ENCODE measurements around the gene ERN2.

DNA sequence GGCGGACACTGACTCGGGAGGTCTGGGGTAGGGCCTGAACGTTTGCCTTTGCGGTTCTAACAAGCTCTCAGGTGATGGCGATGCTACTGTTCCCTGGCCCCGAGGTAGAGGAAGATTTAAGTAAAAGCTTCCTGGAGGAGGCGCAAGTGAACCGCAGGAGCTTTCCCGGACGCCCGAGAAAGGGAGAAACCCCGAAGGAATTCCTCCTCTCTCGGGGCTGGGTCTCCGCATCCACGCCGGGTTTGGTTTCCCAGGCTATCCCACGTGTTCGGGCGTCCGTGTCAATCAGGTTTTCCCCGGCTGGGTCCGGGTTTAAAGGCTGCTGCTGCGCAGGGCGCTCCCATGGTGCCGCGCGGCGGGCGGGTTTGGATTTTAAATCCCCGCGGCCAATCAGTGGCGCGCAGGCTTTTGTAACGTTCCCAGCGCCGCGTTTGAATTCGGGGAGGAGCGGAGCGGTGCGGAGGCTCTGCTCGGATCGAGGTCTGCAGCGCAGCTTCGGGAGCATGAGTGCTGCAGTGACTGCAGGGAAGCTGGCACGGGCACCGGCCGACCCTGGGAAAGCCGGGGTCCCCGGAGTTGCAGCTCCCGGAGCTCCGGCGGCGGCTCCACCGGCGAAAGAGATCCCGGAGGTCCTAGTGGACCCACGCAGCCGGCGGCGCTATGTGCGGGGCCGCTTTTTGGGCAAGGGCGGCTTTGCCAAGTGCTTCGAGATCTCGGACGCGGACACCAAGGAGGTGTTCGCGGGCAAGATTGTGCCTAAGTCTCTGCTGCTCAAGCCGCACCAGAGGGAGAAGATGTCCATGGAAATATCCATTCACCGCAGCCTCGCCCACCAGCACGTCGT is 34.4 kb downstream of the ERN2 start, which contains the start of gene PLK1:
- TF ChIP-seq, protein P1, sequence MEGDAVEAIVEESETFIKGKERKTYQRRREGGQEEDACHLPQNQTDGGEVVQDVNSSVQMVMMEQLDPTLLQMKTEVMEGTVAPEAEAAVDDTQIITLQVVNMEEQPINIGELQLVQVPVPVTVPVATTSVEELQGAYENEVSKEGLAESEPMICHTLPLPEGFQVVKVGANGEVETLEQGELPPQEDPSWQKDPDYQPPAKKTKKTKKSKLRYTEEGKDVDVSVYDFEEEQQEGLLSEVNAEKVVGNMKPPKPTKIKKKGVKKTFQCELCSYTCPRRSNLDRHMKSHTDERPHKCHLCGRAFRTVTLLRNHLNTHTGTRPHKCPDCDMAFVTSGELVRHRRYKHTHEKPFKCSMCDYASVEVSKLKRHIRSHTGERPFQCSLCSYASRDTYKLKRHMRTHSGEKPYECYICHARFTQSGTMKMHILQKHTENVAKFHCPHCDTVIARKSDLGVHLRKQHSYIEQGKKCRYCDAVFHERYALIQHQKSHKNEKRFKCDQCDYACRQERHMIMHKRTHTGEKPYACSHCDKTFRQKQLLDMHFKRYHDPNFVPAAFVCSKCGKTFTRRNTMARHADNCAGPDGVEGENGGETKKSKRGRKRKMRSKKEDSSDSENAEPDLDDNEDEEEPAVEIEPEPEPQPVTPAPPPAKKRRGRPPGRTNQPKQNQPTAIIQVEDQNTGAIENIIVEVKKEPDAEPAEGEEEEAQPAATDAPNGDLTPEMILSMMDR (IDR thresholded peaks at IDR 0.05; ENCODE audit: insufficient read depth, low read depth, low read length): no peak
- no peak for TF ChIP-seq EZH2 (IDR thresholded peaks at IDR 0.05; ENCODE audit: insufficient read depth, low read length)
